ENCODE results near the gene TSHZ2.

GRCh38 chr20:53222416-53222815 is 250.3 kb downstream of the TSHZ2 start:
- no peak for TF ChIP-seq CTCF (IDR thresholded peaks at IDR 0.05)
- TF ChIP-seq POLR2A (IDR thresholded peaks at IDR 0.05), result no peak

All from heart left ventricle (tissue), 13 donors.